Thyroid gland (tissue), 4 donors: Measurements from ENCODE around the gene ITGA1. TPM values are rescaled to one million over a fixed set of nuclear protein-coding genes. Genes with fewer than 3 reads are reported as not detected.

Experiments used
- DNase-seq, 2 donors: peaks; one replicate each; pipeline ENCODE4 v3.0.0-alpha.2; 2019
- H3K27ac ChIP-seq, 3 donors: fragments of 200-600 bp; sonication (generic); 1 replicate in 2 of 3; 2 replicates in 1 of 3; pipeline ENCODE4 v1.5.1; 2016 to 2019; ENCODE audit warnings: mild to moderate bottlenecking in 1 of 3, moderate library complexity in 1 of 3
- H3K27me3 ChIP-seq: fragments of 200-600 bp; sonication (generic); one replicate; pipeline ENCODE4 v1.5.1; 2019
- H3K36me3 ChIP-seq, 2 donors: fragments of 200-600 bp; sonication (generic); one replicate each; pipeline ENCODE4 v1.5.1; 2016 to 2019
- H3K4me1 ChIP-seq, 2 donors: fragments of 200-600 bp; sonication (generic); one replicate each; pipeline ENCODE4 v1.5.1; 2017 to 2019
- H3K4me3 ChIP-seq, 3 donors: fragments of 200-600 bp; sonication (generic); replicated peaks in 1 of 3; 1 replicate in 2 of 3; 2 replicates in 1 of 3; pipeline ENCODE4 v1.5.1; 2016; ENCODE audit warnings: mild to moderate bottlenecking in 1 of 3
- H3K9me3 ChIP-seq: fragments of 200-600 bp; sonication (generic); one replicate; pipeline ENCODE4 v1.5.1; 2017
- POLR2A ChIP-seq, 2 donors: fragments of 450-650 bp; IDR thresholded peaks; one replicate each; pipeline ENCODE4 v1.6.1; 2017; ENCODE audit warnings: antibody characterized with exemption in 2 of 2, mild to moderate bottlenecking in 2 of 2, moderate library complexity in 1 of 2
- WGBS, 2 donors: methylation state at CpG; one replicate each; pipeline ENCODE4 v1.1.5; 2017; 5-methylcytosine and 5-hydroxymethylcytosine counted together
- intact Hi-C: fragments of 100-400 bp; cut with DNase I; formaldehyde crosslinking; loops from one replicate; pipeline ENCODE4 v1.15.1; 2023
- total RNA-seq, 4 donors: library from RNA; depleted of rRNA; stranded (reverse); fragments of >200 nt; gene quantifications; one replicate each; pipeline ENCODE4 v1.2.3, GENCODE V29; 2016
- TF ChIP-seq, protein P1 (sequence below), 6 experiments: fragments of 200-600 bp in 3 of 6; fragments of 450-650 bp in 3 of 6; sonication (generic) in 3 of 6; IDR thresholded peaks; one replicate each; pipeline ENCODE4 v1.5.1; 2016 to 2019; ENCODE audit warnings: antibody characterized with exemption in 6 of 6, mild to moderate bottlenecking in 2 of 6, inconsistent platforms in 1 of 6, moderate library complexity in 1 of 6

The ITGA1 gene
- total RNA-seq, 4 donors from 2014 or later, result 38.7 to 85.9 (median 52.6) TPM

DNA sequence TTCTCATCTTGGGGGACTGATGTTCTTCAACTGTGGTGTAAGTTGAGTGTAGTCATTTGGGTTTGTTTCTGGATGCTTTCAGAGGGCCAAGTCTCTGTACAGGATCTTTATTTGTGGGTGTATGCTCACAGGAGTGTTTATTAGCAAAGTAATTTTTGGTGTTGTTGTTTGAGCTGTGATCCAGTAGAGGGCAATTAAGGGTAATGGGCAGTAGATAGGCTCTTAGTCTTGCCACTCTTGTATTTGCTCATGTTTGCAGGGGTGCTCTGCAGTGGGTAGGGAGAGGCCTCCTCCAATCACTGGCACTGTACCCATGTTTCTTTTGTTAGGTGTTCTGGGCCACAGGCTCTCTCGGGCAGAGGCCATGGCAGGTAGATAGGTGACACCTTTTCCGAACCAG is 155.6 kb downstream of the ITGA1 start:
- H3K4me1 ChIP-seq, result no peaks in the 10 kb centered on the region
- intact Hi-C loops, result no loop called here
- no peaks in the 10 kb centered on the region for H3K27me3 ChIP-seq
- TF ChIP-seq POLR2A (IDR thresholded peaks at IDR 0.05), result no peak
- TF ChIP-seq, protein P1, sequence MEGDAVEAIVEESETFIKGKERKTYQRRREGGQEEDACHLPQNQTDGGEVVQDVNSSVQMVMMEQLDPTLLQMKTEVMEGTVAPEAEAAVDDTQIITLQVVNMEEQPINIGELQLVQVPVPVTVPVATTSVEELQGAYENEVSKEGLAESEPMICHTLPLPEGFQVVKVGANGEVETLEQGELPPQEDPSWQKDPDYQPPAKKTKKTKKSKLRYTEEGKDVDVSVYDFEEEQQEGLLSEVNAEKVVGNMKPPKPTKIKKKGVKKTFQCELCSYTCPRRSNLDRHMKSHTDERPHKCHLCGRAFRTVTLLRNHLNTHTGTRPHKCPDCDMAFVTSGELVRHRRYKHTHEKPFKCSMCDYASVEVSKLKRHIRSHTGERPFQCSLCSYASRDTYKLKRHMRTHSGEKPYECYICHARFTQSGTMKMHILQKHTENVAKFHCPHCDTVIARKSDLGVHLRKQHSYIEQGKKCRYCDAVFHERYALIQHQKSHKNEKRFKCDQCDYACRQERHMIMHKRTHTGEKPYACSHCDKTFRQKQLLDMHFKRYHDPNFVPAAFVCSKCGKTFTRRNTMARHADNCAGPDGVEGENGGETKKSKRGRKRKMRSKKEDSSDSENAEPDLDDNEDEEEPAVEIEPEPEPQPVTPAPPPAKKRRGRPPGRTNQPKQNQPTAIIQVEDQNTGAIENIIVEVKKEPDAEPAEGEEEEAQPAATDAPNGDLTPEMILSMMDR (IDR thresholded peaks at IDR 0.05), result no peak
- 89% methylated on average over 2 of the region's 2 CpGs; no CpG with 5 or more reads in 1 of the 2 donors for WGBS, 2 donors
- H3K27ac ChIP-seq, result no peak overlapping the region
- H3K4me3 ChIP-seq, result no peak overlapping the region
- DNase-seq, result no peak
- no peaks in the 10 kb centered on the region for H3K9me3 ChIP-seq
- peaks cover 0 to 13% of the 10 kb centered on the region in 2 donors for H3K36me3 ChIP-seq

DNA sequence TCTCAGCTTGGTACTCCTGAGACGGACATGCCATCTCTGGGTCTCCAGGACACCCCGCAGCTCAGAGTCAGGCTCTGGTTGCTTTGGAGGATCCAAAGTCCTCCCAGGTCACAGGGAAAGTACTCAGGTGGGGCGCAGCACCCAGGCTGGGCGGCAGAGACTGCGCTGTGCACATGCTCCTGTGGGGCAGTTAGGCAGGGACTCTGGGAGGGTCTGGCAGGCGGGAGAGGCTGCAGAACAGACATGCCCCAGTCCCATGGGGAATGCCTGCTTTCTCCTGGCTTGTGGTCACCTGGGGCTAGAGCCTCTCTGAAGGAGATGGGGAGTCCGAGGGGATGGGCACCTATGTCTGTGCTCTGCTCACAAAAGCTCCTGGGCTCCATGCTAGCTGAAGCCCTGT is 156.1 kb downstream of the ITGA1 start:
- intact Hi-C loops, result no loop called here

DNA sequence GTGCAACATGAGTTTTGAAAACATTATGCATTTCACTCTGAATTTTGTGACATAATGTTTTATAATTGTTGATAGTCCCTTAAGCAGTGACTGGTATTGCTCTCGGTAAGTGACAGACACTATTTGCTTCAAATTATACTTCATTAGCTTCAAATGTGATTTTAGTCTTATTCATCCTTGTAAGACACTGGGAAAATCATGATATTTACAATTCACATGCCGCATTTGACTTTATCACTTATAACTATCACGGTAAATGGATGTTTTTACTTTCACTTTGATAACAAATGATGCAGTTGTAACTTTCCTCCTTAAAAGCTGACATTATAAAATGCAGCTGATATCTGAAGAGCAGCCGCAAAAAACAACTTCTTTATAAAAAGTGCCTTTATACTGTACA is 157.3 kb downstream of the ITGA1 start:
- WGBS, 2 donors, result 60 to 66% methylated on average over 4 of the region's 4 CpGs
- TF ChIP-seq POLR2A (IDR thresholded peaks at IDR 0.05), result no peak
- TF ChIP-seq, protein P1 (IDR thresholded peaks at IDR 0.05), result no peak
- Histone ChIP-seq H3K36me3 (peaks cover 0 to 8% of the 10 kb centered on the region in 2 donors), H3K4me3 (no peak overlapping the region), H3K4me1 (no peaks in the 10 kb centered on the region), H3K9me3 (no peaks in the 10 kb centered on the region), H3K27ac (no peak overlapping the region), H3K27me3 (no peaks in the 10 kb centered on the region)
- no peak for DNase-seq
- intact Hi-C loops, result loop anchor here (5.0 kb wide), 1 partner anchor 152 kb away; no protein-coding TSS in a partner anchor

More for the DNA sequence above, 156.1 kb downstream of the ITGA1 start:
- TF ChIP-seq POLR2A (IDR thresholded peaks at IDR 0.05), result no peak
- TF ChIP-seq, protein P1 (IDR thresholded peaks at IDR 0.05), result no peak
- Histone ChIP-seq H3K4me3 (no peak overlapping the region), H3K9me3 (no peaks in the 10 kb centered on the region), H3K27ac (no peak overlapping the region), H3K27me3 (no peaks in the 10 kb centered on the region), H3K36me3 (peaks cover 0 to 12% of the 10 kb centered on the region in 2 donors), H3K4me1 (no peaks in the 10 kb centered on the region)
- no peak for DNase-seq
- 67 to 96% methylated on average over 3 to 4 of the region's 7 CpGs for WGBS, 2 donors

DNA sequence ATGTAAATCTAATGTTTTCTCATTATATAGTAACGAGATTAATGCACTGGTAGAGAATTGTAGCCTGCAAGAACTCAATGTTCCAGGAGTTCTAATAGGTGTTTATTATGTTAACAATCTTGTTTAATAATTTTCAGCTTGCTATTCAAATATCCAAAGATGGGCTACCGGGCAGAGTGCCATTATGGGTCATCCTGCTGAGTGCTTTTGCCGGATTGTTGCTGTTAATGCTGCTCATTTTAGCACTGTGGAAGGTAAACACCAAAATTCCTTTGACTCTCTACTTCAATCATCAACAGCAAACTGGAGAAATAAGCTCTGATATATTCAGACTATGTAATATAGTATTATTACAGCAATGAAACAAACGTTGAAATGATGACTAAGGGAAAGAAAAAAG is 159.5 kb downstream of the ITGA1 start:
- Histone ChIP-seq H3K4me3 (no peak overlapping the region), H3K4me1 (no peaks in the 10 kb centered on the region), H3K9me3 (no peaks in the 10 kb centered on the region), H3K27me3 (no peaks in the 10 kb centered on the region), H3K27ac (no peak overlapping the region), H3K36me3 (no peaks in the 10 kb centered on the region)
- intact Hi-C loops, result loop anchor here (5.0 kb wide), 1 partner anchor 150 kb away; no protein-coding TSS in a partner anchor
- TF ChIP-seq, protein P1 (IDR thresholded peaks at IDR 0.05), result no peak
- no peak for TF ChIP-seq POLR2A (IDR thresholded peaks at IDR 0.05)
- DNase-seq, result no peak
- WGBS, 2 donors, result 54 to 64% methylated on average over 4 of the region's 4 CpGs

DNA sequence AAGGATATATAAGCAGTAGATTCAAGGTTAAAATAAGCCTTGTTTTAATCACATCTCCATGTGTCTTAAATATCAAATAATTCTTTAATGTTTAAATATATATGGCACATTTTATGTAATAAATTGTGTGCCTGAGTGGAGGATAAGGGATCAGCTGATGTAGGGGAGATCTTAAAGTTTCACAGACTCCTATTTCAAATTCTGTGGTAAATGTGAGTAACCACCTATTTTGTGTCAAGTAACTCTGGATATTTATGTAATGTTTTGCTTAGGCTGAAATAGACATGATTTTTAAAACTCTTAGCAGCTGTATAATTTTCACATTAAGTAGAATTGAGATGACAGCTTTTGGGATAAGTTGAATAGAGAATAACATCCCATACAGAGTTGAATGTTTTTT is 160.1 kb downstream of the ITGA1 start:
- Histone ChIP-seq H3K36me3 (no peaks in the 10 kb centered on the region), H3K4me3 (no peak overlapping the region), H3K27ac (no peak overlapping the region), H3K9me3 (no peaks in the 10 kb centered on the region), H3K27me3 (no peaks in the 10 kb centered on the region), H3K4me1 (no peaks in the 10 kb centered on the region)
- no peak for DNase-seq
- intact Hi-C loops, result loop anchor here (5.0 kb wide), 1 partner anchor 149 kb away; no protein-coding TSS in a partner anchor
- TF ChIP-seq, protein P1 (IDR thresholded peaks at IDR 0.05), result no peak
- no peak for TF ChIP-seq POLR2A (IDR thresholded peaks at IDR 0.05)
